ENCODE measurements around the gene TMC2. TPM values are rescaled to one million over a fixed set of nuclear protein-coding genes. Genes with fewer than 3 reads are reported as not detected.
A peak's percentile ranks its signal among the peaks of the same experiment; 100 is the strongest.

Gene TMC2
- total RNA-seq, 2 donors from 2014 or later, result 0.26 TPM; not detected in 1

GRCh38 chr20:2659547-2659946 lies 123.2 kb downstream of the TMC2 start:
- no peak overlapping the region for H3K27ac ChIP-seq
- DNase-seq, result no peak
- TF ChIP-seq POLR2A (IDR thresholded peaks at IDR 0.05), result no peak
- no peak for TF ChIP-seq CTCF (IDR thresholded peaks at IDR 0.05)
- no peaks in the 10 kb centered on the region for H3K9me3 ChIP-seq
- peaks cover 15% of the 10 kb centered on the region for H3K4me1 ChIP-seq
- H3K27me3 ChIP-seq, result no peaks in the 10 kb centered on the region
- intact Hi-C loops (cut with DNase I), result no loop called here
- no peak overlapping the region for H3K4me3 ChIP-seq
- 90 to 91% methylated on average over 10 of the region's 10 CpGs for WGBS, 2 donors
- no peak for ATAC-seq
- peaks cover 5 to 46% of the 10 kb centered on the region in 2 donors for H3K36me3 ChIP-seq (replicated peaks in 1 of 2; ENCODE audit: insufficient read depth in 1 of 2, low read depth in 2 of 2)

GRCh38 chr20:2663364-2663886 lies 127.1 kb downstream of the TMC2 start:
- no peaks in the 10 kb centered on the region for H3K9me3 ChIP-seq
- WGBS, 2 donors, result 1 to 4% methylated on average over 12 to 13 of the region's 13 CpGs
- no peak for TF ChIP-seq CTCF (IDR thresholded peaks at IDR 0.05)
- TF ChIP-seq POLR2A (IDR thresholded peaks at IDR 0.05), result no peak
- intact Hi-C loops (cut with DNase I), result no loop called here
- H3K27ac ChIP-seq, result peak overlapping the region in 3 of 4 donors; percentile 72 to 90 (median 83)
- no peak for ATAC-seq
- H3K4me3 ChIP-seq, result peak overlapping the region; percentile 73 to 85
- peaks cover 14% of the 10 kb centered on the region for H3K4me1 ChIP-seq
- no peak for DNase-seq
- no peaks in the 10 kb centered on the region for H3K27me3 ChIP-seq
- H3K36me3 ChIP-seq (replicated peaks in 1 of 2; ENCODE audit: insufficient read depth in 1 of 2, low read depth in 2 of 2), result peaks cover 0 to 13% of the 10 kb centered on the region in 2 donors

- Histone ChIP-seq H3K27me3 (no peaks in the 10 kb centered on the region), H3K27ac (peak within 1 kb of the TSS; percentile 72 to 90 (median 79)), H3K4me3 (peak within 1 kb of the TSS; percentile 73 to 85), H3K4me1 (peaks cover 14% of the 10 kb centered on the region), H3K36me3 (replicated peaks in 1 of 2; ENCODE audit: insufficient read depth in 1 of 2, low read depth in 2 of 2) (peaks cover 0 to 10% of the 10 kb centered on the region in 2 donors), H3K9me3 (no peaks in the 10 kb centered on the region)
- ATAC-seq, result peak; percentile 99
- peak; percentile 89 to 94 (median 92) for DNase-seq
- intact Hi-C loops (cut with DNase I), result no loop called here
- 5 to 8% methylated on average over 36 to 49 of the region's 49 CpGs for WGBS, 2 donors
- no peak for TF ChIP-seq CTCF (IDR thresholded peaks at IDR 0.05)
- TF ChIP-seq POLR2A (IDR thresholded peaks at IDR 0.05), result peak; percentile 26 to 88 (median 88)
These were observed 127.7 kb downstream of the TMC2 start, which contains the start of gene IDH3B for GRCh38 chr20:2663887-2664719. Gene IDH3B, minus strand, starts transcription at chr20:2664216. Its CDS starts 28 bp downstream, at chr20:2664188.

- Histone ChIP-seq H3K4me3 (no peak overlapping the region), H3K27ac (no peak overlapping the region), H3K4me1 (no peaks in the 10 kb centered on the region), H3K9me3 (no peaks in the 10 kb centered on the region), H3K36me3 (replicated peaks in 1 of 2; ENCODE audit: insufficient read depth in 1 of 2, low read depth in 2 of 2) (no peaks in the 10 kb centered on the region), H3K27me3 (no peaks in the 10 kb centered on the region)
- intact Hi-C loops (cut with DNase I), result no loop called here
- DNase-seq (no peak), ATAC-seq (no peak)
- WGBS, 2 donors, result 13 to 16% methylated on average over 4 of the region's 4 CpGs
- TF ChIP-seq CTCF (IDR thresholded peaks at IDR 0.05), result no peak
- no peak for TF ChIP-seq POLR2A (IDR thresholded peaks at IDR 0.05)
These were observed 135.6 kb downstream of the TMC2 start for GRCh38 chr20:2671977-2672376.
